Measurements from ENCODE around the gene LRMDA. TPM values are rescaled to one million over a fixed set of nuclear protein-coding genes. Genes with fewer than 3 reads are reported as not detected.

Gene LRMDA
- total and polyA plus RNA-seq, 2 donors (not counting 1 experiment from before 2014, with no cell fraction given), result 0.12 TPM; not detected in 1

DNA sequence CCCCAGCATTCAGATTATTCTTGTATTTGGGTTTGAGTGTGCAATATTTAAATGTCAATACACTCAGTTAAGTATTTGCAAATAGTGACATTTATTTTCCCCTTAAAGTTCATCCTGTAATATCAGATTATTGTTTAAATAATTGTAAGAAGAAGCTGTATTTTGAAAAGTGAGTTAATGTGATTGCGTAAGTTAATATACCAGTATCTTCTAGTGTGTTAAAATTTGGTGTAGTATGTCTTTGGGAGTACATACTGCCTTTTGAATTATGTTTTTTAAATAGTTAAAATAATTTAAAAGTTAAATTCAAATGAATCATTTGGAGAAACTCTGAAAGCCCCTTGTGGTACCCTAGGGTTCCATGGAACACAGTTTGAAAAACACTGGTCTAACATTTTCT lies 28.6 kb downstream of the LRMDA start:
- intact Hi-C loops (cut with micrococcal nuclease), result no loop called here
- Histone ChIP-seq H4K20me1 (ENCODE audit: control insufficient read depth, insufficient read depth, low read length, poor library complexity, severe bottlenecking) (no peaks in the 10 kb centered on the region), H3K79me2 (ENCODE audit: control insufficient read depth, insufficient read depth, low read length) (no peaks in the 10 kb centered on the region), H3K9ac (ENCODE audit: low read length) (no peak overlapping the region), H3K4me2 (replicated peaks; ENCODE audit: low read depth, low read length, poor library complexity, severe bottlenecking) (no peak overlapping the region), H3K4me3 (ENCODE audit: control extremely low read depth in 1 of 5, extremely low read depth in 1 of 5, insufficient read depth in 1 of 5, low read depth in 2 of 5, low read length in 4 of 5) (no peak overlapping the region), H3K4me1 (ENCODE audit: control insufficient read depth in 2 of 2, insufficient read depth in 2 of 2, low read length in 2 of 2) (no peaks in the 10 kb centered on the region), H3K9me3 (ENCODE audit: control extremely low read depth in 1 of 3, control insufficient read depth in 2 of 3, insufficient read depth in 1 of 3, low read length in 2 of 3) (peaks cover 0 to 3% (median 0%) of the 10 kb centered on the region in 3 donors), H3K27ac (ENCODE audit: low read length in 2 of 2) (no peak overlapping the region), H3K27me3 (replicated peaks in 1 of 4; ENCODE audit: control extremely low read depth in 1 of 4, control insufficient read depth in 3 of 4, insufficient read depth in 4 of 4, low read length in 3 of 4) (no peaks in the 10 kb centered on the region), H3K36me3 (replicated peaks in 1 of 2; ENCODE audit: control extremely low read depth in 1 of 2, control insufficient read depth in 1 of 2, extremely low read depth in 1 of 2, insufficient read depth in 2 of 2, low read length in 1 of 2) (no peaks in the 10 kb centered on the region), H2AFZ (ENCODE audit: insufficient read depth, low read depth, low read length, poor library complexity, severe bottlenecking) (no peak overlapping the region)
- TF ChIP-seq, protein P1, sequence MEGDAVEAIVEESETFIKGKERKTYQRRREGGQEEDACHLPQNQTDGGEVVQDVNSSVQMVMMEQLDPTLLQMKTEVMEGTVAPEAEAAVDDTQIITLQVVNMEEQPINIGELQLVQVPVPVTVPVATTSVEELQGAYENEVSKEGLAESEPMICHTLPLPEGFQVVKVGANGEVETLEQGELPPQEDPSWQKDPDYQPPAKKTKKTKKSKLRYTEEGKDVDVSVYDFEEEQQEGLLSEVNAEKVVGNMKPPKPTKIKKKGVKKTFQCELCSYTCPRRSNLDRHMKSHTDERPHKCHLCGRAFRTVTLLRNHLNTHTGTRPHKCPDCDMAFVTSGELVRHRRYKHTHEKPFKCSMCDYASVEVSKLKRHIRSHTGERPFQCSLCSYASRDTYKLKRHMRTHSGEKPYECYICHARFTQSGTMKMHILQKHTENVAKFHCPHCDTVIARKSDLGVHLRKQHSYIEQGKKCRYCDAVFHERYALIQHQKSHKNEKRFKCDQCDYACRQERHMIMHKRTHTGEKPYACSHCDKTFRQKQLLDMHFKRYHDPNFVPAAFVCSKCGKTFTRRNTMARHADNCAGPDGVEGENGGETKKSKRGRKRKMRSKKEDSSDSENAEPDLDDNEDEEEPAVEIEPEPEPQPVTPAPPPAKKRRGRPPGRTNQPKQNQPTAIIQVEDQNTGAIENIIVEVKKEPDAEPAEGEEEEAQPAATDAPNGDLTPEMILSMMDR (IDR thresholded peaks at IDR 0.05), result no peak
- no peak for TF ChIP-seq EZH2 (IDR thresholded peaks at IDR 0.05; ENCODE audit: borderline replicate concordance, insufficient read depth, low read depth, low read length, poor library complexity, severe bottlenecking)
- H3K4me1 Mint-ChIP-seq, result no peaks in the 10 kb centered on the region
- no peak overlapping the region for H3K27ac Mint-ChIP-seq
- H3K4me3 Mint-ChIP-seq, result no peak overlapping the region
- no peaks in the 10 kb centered on the region for H3K27me3 Mint-ChIP-seq
- H3K9me3 Mint-ChIP-seq (ENCODE audit: insufficient read depth), result no peaks in the 10 kb centered on the region
- ChIA-PET POLR2A (no interaction called here), CTCF (no interaction called here)
- WGBS (ENCODE audit: insufficient coverage), result no CpG with 5 or more reads among the region's 1 CpG
- ATAC-seq (ENCODE audit: low read depth), result no peak
- DNase-seq, result no peak

DNA sequence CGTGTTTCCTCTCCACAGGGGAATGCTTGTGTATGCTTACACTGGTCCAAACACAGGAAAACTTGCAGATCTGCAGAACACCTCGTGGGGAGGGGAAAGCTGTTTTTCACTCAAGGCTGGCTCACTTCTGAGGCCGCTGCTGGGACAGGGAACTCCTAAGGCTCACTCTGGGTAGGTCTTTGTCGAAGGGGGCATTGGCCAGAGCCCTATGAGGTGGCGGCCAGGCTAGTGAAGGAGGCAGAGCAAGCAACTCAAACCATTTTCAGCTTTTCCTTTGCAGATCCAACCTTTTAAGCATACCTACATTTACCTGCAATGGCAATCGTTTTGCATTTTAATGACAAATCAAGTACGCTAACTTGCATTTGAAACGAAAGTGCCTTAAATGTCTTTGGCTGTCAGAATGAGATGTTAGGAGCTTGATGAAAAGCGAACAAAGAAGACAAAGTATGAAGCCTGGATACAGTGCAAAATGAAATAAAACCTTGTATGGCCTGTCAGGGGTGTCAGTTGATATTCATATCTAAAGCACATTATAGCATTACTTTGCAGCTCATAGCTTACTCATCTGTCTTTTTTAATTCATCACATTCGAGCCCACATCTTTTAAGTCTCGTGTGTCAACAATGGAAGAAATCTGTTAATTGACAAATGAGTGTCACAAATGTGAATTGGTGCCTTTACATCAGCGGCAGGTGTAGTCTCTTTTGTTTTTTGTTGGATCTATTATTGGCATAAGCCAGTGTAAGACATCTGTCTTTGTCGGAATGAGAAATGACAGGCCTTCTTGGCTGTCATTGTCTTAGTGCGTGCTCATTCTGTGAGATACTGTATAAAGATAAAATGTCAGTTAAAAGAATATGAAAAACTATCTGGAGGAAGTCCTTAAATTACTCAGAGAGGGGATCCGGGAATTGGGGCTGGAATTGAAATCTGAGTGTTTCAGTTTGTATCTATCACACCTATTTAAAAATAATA lies 30.5 kb downstream of the LRMDA start:
- H3K9ac ChIP-seq (ENCODE audit: low read length), result no peak overlapping the region
- ATAC-seq (ENCODE audit: low read depth), result no peak
- no peak overlapping the region for H3K4me3 ChIP-seq (ENCODE audit: control extremely low read depth in 1 of 5, extremely low read depth in 1 of 5, insufficient read depth in 1 of 5, low read depth in 2 of 5, low read length in 4 of 5)
- no peaks in the 10 kb centered on the region for H4K20me1 ChIP-seq (ENCODE audit: control insufficient read depth, insufficient read depth, low read length, poor library complexity, severe bottlenecking)
- H2AFZ ChIP-seq (ENCODE audit: insufficient read depth, low read depth, low read length, poor library complexity, severe bottlenecking), result no peak overlapping the region
- Mint-ChIP-seq H3K27ac (no peak overlapping the region), H3K27me3 (peaks cover 6% of the 10 kb centered on the region), H3K9me3 (ENCODE audit: insufficient read depth) (no peaks in the 10 kb centered on the region), H3K4me3 (no peak overlapping the region), H3K4me1 (no peaks in the 10 kb centered on the region)
- TF ChIP-seq, protein P1 (IDR thresholded peaks at IDR 0.05), result no peak
- no peak for TF ChIP-seq EZH2 (IDR thresholded peaks at IDR 0.05; ENCODE audit: borderline replicate concordance, insufficient read depth, low read depth, low read length, poor library complexity, severe bottlenecking)
- H3K27me3 ChIP-seq (replicated peaks in 1 of 4; ENCODE audit: control extremely low read depth in 1 of 4, control insufficient read depth in 3 of 4, insufficient read depth in 4 of 4, low read length in 3 of 4), result no peaks in the 10 kb centered on the region
- CTCF ChIA-PET, result no interaction called here
- WGBS (ENCODE audit: insufficient coverage), result 90% methylated on average over 7 of the region's 15 CpGs
- no peak overlapping the region for H3K4me2 ChIP-seq (replicated peaks; ENCODE audit: low read depth, low read length, poor library complexity, severe bottlenecking)
- H3K36me3 ChIP-seq (replicated peaks in 1 of 2; ENCODE audit: control extremely low read depth in 1 of 2, control insufficient read depth in 1 of 2, extremely low read depth in 1 of 2, insufficient read depth in 2 of 2, low read length in 1 of 2), result no peaks in the 10 kb centered on the region
- no peak overlapping the region for H3K27ac ChIP-seq (ENCODE audit: low read length in 2 of 2)
- POLR2A ChIA-PET, result no interaction called here
- intact Hi-C loops (cut with micrococcal nuclease), result no loop called here
- DNase-seq, result no peak
- H3K4me1 ChIP-seq (ENCODE audit: control insufficient read depth in 2 of 2, insufficient read depth in 2 of 2, low read length in 2 of 2), result no peaks in the 10 kb centered on the region
- no peaks in the 10 kb centered on the region for H3K9me3 ChIP-seq (ENCODE audit: control extremely low read depth in 1 of 3, control insufficient read depth in 2 of 3, insufficient read depth in 1 of 3, low read length in 2 of 3)
- H3K79me2 ChIP-seq (ENCODE audit: control insufficient read depth, insufficient read depth, low read length), result no peaks in the 10 kb centered on the region
